IPS-18c (cell line): ENCODE data around the gene MTR.

Experiments used
- H3K4me3 ChIP-seq: 2 replicates; pipeline ENCODE4 v1.7.0; 2013; ENCODE audit warnings: low read depth, mild to moderate bottlenecking, low read length, moderate library complexity; ENCODE audit not compliant: insufficient read depth
- H3K9me3 ChIP-seq: one replicate; pipeline ENCODE4 v1.6.1; 2013; ENCODE audit warnings: mild to moderate bottlenecking, low read length, moderate library complexity; ENCODE audit not compliant: control insufficient read depth, insufficient read depth

MTR gene

DNA sequence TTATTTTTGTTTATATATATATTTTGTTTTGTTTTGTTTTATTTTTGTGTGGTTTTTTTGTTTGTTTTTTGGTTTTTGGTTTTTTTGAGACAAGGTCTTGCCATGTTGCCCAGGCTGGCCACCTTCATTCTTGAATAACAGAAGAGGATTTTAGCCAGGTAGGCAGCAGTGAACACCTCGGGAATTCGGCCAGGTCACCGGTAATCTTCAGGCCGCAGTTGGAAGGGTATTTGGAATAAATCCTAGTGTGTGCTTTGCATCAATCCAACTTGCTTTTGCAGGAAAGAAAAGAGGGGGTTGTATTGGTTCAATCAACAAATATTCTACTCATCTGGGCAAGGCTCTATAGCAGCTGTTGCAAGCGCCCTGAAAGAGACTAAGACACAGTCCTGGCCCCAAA is 155.3 kb downstream of the MTR start:
- H3K4me3 ChIP-seq, result no peak overlapping the region
- peaks cover 5% of the 10 kb centered on the region for H3K9me3 ChIP-seq

DNA sequence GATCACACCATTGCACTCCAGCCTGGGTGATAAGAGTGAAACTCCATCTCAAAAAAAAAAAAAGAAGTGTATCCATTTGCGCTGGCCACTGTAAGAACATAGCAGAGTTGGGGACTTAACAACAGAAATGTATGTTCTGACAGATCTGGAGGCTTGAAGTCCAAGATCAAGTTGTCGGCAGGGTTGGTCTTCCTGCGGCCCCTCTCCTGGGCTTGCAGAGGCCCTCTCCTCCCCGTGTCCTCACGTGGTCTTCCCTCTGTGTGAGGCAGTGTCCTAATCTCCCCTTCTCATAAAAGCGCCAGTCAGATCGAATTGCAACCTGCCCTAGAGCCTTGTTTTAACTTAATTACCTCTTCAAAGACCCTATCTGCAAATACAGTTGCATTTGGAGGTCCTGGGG is 156.6 kb downstream of the MTR start:
- no peak overlapping the region for H3K4me3 ChIP-seq
- H3K9me3 ChIP-seq, result peaks cover 7% of the 10 kb centered on the region

GRCh38 chr1:236952246-236953003 is 157.3 kb downstream of the MTR start:
- peaks cover 7% of the 10 kb centered on the region for H3K9me3 ChIP-seq
- no peak overlapping the region for H3K4me3 ChIP-seq

GRCh38 chr1:236953151-236953700 is 158.1 kb downstream of the MTR start:
- Histone ChIP-seq H3K4me3 (no peak overlapping the region), H3K9me3 (peaks cover 7% of the 10 kb centered on the region)
